GM18508 (cell line): ENCODE measurements around the gene CELSR2.

ENCODE experiments used
- ATAC-seq: cut with Tn5 transposase; IDR thresholded peaks from one replicate; pipeline ENCODE4 v1.9.1; 2021; ENCODE audit warnings: moderate number of reproducible peaks; ENCODE audit not compliant: insufficient read depth, unreplicated experiment

Gene CELSR2

GRCh38 chr1:109229531-109230127 lies 19.7 kb upstream of the CELSR2 start:
- ATAC-seq, result no peak

GRCh38 chr1:109231066-109231465 lies 18.3 kb upstream of the CELSR2 start:
- no peak for ATAC-seq

GRCh38 chr1:109235137-109235536 lies 14.2 kb upstream of the CELSR2 start:
- ATAC-seq, result no peak

GRCh38 chr1:109237512-109237911 lies 11.8 kb upstream of the CELSR2 start:
- no peak for ATAC-seq

GRCh38 chr1:109238382-109238781 lies 11.0 kb upstream of the CELSR2 start:
- no peak for ATAC-seq

- ATAC-seq, result no peak
Measured at GRCh38 chr1:109239047-109239408, 10.3 kb upstream of the CELSR2 start.

- no peak for ATAC-seq
Measured at GRCh38 chr1:109239409-109240068, 9.8 kb upstream of the CELSR2 start.

- ATAC-seq, result no peak
Measured at GRCh38 chr1:109240158-109241152, 8.9 kb upstream of the CELSR2 start.

GRCh38 chr1:109241344-109241743 lies 8.0 kb upstream of the CELSR2 start:
- ATAC-seq, result no peak

- no peak for ATAC-seq
Measured at GRCh38 chr1:109241841-109242345, 7.4 kb upstream of the CELSR2 start.

GRCh38 chr1:109242387-109242786 lies 7.0 kb upstream of the CELSR2 start:
- ATAC-seq, result no peak

- ATAC-seq, result no peak
Measured at GRCh38 chr1:109243221-109243620, 6.1 kb upstream of the CELSR2 start.

GRCh38 chr1:109243860-109244552 lies 5.3 kb upstream of the CELSR2 start:
- ATAC-seq, result no peak

- ATAC-seq, result no peak
Measured at GRCh38 chr1:109246141-109246551, 3.2 kb upstream of the CELSR2 start.

- ATAC-seq, result no peak
Measured at GRCh38 chr1:109247401-109248365, 1.7 kb upstream of the CELSR2 start.

GRCh38 chr1:109248444-109248796 lies 919 bp upstream of the CELSR2 start:
- ATAC-seq, result no peak

- ATAC-seq, result no peak
Measured at GRCh38 chr1:109249654-109250401, 489 bp downstream of the CELSR2 start.

GRCh38 chr1:109250454-109251276 lies 1.3 kb downstream of the CELSR2 start:
- ATAC-seq, result no peak
